Stimulated activated CD4-positive, alpha-beta T cell treated with anti-CD3 and anti-CD28 coated beads, Interleukin-15, amount 100 ng/mL, for 48 hours (primary cell): ENCODE measurements around the gene FANK1.

Experiments used
- DNase-seq, 2 donors: peaks; one replicate each; pipeline ENCODE4 v3.0.0-alpha.2; 2020; ENCODE audit warnings: low read depth in 2 of 2

The FANK1 gene

DNA sequence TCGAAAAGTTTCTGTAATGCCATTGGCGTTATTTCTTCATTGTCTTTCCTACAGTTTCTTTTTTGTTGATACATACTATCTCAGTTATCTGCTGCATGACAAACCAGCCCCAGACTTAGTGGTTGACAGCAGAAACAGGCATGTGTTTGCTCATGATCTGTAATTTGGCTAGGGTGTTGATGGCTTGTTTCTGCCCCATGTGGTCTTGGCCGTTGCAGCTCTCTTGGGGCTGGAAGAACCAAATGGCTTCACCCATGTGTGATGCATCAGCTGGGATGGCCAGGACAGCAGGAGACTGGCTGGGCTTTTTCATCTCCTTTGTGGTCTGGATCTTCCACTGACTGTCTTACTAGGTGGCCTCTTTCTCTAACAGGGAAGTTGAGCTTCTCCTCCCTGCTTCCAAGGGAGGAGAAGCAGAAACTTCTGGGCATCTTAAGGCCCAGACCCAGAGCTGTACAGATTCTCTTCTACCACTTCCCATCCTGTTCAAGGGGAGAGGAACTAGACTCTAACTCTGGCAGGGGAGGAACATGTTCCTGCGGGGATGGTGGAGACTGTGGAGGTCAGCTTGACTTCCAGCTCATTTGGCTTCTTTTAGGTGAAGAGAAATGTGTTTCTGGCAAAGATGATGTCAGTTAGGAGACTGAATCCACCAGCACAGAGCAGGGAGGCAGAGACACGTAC, 89.3 kb downstream of the FANK1 start:
- DNase-seq: no peak

DNA sequence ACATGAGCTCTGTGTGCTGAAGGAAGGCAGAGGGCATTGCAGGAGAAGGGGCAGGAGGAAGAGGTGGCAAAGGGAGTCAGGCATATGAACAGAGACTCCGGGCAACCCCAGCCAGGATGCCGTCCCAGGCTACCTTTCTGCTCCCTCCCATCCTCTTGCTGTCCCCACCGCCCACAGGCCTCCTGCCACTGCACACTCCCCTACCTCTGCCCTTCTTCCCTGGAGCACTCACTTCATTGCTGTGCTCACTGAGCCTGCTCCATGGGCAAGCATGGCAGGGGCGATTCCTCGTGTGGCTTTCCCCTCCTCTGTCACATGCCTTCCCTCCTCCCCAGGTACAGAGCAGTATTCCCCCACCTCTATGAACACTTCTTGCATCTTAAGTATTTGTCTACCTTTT, 93.4 kb downstream of the FANK1 start:
- no peak for DNase-seq

- DNase-seq: no peak
Measured at GRCh38 chr10:125990974-125991373, 94.6 kb downstream of the FANK1 start.

- DNase-seq: no peak
Measured at GRCh38 chr10:125991392-125991791, 95.0 kb downstream of the FANK1 start.

DNA sequence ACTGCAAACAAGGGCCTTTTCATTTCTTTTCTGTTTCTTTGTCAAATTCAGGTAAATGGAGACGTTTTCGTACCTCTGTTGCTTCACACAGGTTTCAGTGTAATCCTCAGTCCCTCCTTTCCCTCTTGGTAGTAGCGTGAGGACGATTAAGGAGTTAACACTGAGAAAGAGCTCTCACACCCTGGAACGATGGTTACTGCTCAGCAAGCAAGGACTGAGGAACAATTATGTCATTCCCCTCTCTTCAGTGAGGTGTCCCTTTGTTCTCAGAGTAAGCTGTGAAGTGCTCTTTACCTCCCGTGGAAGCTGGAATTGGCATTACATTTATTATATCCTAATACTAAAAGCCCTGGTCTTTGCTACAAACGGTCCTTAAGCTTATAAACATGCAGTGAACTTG, 95.9 kb downstream of the FANK1 start:
- no peak for DNase-seq

DNA sequence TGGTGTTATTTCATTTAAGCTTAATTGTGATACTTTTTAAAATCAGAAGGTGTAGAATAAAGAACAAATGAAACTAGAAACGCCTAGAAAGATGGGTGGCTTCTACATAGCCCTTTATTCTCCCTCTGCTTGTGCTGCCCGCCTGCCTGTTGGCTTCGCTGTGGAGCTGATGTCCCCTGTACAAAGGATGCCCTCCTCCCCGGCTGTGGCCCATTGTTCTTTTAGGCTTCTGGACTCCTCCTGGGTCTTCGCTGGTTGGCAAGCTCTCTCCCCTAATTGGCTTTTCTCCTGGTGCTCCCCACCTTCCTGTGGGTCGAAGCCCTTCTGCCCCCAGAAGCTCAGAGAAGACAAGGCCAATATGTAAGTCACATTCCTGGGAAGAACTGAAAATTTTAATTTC, 98.2 kb downstream of the FANK1 start:
- no peak for DNase-seq

DNA sequence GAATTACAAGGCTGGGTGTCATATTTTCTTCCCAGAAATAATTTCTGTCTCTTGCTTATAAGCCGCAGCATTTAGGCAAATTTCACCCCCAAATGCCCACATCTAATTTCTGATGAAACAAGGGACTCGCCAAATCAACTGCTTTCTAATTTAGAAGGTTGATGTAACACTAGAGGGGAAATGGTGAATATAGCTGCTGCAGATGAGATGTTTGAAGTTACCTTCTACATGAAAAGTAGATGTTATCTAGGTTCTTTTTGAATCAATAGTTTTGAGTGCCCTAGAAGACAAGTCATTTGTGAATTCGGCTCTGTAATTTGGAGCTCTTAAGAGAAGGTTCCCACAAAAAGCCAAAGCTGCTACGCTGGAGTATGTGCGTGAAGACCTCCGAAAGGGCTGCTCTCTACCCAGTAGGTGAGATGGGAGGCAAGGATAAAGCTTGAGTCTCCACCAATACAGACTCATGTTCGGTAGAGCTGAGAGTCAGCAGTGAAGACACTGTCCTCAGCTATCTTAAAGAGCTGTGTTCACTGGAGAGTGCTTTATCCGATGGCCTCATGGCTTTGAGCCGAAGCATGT, 99.5 kb downstream of the FANK1 start:
- no peak for DNase-seq

DNA sequence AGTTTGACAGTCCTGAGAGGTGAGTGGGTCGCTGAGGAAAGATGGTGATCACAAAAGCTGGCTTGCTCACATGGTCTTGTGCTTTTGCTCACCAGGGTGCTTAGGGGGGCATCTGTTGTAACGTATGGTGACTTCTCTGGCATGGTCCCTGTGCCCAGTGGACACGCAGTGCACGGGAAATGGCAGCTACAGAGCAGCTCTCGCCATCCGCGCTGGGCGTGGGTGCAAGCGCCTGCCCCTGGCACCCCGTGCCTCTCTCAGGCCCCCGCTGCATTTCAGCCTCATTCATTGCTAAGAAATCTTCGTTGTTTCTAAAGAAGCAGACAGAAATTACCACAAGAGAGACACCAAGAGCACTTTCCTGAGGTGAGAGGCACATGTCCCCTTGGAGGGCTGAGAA, 101.2 kb downstream of the FANK1 start:
- no peak for DNase-seq

- DNase-seq: no peak
Measured at GRCh38 chr10:125999694-126000093, 103.3 kb downstream of the FANK1 start.

DNA sequence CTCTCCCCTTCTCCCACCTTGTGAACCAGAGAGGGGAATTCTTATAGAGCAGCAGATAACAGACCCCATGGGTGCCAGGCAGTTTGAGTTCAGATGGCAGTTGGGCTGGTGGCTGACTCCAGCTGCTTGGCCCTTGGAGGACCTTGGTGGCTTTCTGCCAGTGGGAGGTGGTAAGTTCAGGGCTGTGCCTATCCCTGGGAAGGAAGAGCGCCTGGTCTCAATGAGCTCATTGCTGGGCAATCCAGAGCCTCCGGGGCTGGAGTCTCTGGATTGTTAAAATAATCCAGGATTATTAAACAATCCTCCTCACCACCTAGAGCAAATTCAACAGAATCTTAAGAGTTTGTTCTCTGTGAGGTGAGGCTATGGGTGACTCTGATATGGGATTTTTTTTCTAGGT, 105.2 kb downstream of the FANK1 start:
- no peak for DNase-seq

DNA sequence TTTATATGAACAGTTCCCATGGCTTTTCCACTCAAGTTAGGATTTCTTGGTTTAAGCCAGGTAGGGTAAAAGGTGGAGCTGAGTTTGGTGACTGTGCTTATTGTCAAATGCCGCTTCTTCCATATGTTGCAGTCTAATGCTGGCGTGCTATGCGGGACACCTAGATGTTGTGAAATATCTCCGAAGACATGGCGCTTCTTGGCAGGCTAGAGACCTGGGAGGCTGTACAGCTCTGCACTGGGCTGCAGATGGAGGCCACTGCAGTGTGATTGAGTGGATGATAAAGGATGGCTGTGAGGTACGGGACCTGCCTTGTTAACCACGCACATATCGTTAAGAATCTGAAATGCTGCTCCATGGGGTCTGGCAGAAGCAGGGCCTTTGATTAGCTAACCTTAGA, 108.4 kb downstream of the FANK1 start:
- DNase-seq: no peak

- no peak for DNase-seq
Measured at GRCh38 chr10:126006264-126006663, 109.9 kb downstream of the FANK1 start.

DNA sequence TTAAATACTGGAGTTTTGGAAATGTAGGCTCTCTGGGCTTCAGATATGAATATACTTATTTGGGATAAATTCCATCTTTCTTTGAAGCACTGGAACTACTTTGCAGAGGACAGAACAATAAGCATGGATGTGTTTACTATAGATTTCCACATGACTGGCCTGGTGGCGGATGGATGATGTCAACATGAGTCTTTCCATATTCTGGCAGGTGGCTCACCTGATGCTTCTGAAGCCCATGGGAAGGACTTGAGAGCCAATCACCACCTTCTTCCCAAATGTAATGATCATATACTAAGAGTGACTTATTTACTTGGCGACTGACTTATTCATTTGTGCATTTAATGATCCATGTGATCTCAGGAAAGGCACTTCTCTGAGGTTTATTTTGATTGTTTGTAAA, 110.5 kb downstream of the FANK1 start:
- no peak for DNase-seq

DNA sequence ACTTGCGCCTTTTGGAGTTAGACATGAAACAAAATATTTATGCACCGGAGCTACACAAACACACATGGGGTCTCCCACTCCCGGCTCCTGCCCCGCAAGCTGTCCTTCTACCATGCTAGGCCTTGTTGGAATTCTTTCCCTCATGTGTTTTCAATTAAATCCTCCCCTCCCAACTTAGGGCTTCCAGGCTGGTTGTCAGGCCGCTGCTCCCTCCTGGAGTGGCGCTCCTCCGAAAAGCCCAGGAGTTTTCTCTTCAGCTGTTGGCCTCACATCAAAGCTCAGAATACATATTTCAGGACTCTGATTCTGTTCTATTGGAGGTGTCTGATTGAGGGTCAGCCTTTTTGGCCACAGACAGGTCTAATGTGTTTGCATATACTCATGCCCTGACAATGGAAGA, 113.3 kb downstream of the FANK1 start:
- DNase-seq: no peak

DNA sequence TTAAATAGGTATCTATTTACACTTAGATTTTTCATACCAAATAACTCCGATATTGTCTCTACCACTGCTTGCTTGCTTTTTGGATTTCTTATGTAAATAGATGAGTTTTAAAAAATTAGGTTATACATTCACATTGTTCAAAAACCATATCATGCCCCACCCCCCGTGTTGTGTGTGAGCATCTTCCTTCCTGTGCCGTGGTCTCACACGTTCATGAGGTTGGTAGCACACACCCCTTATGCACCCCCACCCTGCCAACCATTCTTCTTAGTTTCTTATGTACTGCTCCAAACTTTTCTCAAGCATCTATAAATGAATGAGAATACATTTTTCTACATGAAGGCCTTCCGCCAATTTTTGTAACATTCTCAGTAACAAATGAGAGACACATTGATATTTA, 115.6 kb downstream of the FANK1 start:
- no peak for DNase-seq

- no peak for DNase-seq
Measured at GRCh38 chr10:126012485-126012884, 116.1 kb downstream of the FANK1 start.

- DNase-seq: no peak
Measured at GRCh38 chr10:126013489-126014281, 117.3 kb downstream of the FANK1 start.

GRCh38 chr10:126014309-126014708, 117.9 kb downstream of the FANK1 start:
- DNase-seq: no peak

DNA sequence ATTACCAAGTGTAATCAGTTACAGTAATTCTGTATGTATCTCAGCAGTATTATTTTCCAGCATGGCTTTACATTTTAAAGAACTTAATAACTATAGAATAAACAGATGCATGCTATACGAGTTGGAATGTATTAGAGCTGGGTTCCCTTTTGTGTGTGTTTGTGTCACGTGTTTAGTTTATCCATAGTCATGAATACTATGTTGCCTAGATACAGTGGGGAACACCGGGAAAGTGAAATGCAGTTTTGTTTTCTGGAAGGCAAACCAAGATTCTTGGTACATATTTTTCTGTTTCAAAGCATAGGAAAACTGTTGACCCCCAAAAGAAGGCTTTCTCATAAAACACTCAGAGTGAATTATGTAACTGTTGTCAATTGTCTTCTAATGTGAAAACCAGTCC, 119.0 kb downstream of the FANK1 start:
- no peak for DNase-seq

GRCh38 chr10:126016156-126016805, 119.9 kb downstream of the FANK1 start:
- no peak for DNase-seq

GRCh38 chr10:126016882-126017281, 120.5 kb downstream of the FANK1 start:
- no peak for DNase-seq

DNA sequence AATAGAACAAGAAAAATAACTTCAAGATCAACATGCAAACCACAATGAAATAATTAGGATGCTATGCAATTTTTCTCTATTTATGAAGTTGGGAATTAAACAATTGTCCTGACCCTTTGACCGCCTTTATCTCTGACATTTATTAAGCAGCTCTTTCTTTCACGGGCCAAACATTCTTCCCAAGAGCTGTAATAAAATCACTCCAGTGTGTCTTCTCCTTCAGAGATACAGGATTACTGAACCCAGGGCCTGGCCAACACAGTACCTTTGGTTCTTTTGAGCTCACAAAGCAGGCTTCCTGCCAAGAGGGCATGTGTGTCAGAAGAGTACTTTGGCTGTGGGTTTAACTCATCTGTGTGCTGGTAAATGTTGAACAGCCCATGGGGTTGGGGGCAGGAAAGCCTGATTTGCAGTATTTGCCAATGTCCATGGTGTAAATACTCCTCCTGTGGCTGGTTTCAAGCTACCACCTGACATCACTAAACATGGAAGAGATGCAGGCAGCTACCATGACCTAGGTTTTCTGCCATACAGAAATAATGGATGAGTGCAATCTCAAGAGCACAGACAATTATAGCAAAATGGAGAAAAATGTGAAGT, 121.7 kb downstream of the FANK1 start:
- no peak for DNase-seq
